NCI-H526 (cell line): ENCODE data around the gene ABCC4.

ENCODE experiments used
- DNase-seq, 2 experiments: peaks; one replicate each; lab custom pipeline; 2025; lab: John Stamatoyannopoulos, UW

The ABCC4 gene, protein sequence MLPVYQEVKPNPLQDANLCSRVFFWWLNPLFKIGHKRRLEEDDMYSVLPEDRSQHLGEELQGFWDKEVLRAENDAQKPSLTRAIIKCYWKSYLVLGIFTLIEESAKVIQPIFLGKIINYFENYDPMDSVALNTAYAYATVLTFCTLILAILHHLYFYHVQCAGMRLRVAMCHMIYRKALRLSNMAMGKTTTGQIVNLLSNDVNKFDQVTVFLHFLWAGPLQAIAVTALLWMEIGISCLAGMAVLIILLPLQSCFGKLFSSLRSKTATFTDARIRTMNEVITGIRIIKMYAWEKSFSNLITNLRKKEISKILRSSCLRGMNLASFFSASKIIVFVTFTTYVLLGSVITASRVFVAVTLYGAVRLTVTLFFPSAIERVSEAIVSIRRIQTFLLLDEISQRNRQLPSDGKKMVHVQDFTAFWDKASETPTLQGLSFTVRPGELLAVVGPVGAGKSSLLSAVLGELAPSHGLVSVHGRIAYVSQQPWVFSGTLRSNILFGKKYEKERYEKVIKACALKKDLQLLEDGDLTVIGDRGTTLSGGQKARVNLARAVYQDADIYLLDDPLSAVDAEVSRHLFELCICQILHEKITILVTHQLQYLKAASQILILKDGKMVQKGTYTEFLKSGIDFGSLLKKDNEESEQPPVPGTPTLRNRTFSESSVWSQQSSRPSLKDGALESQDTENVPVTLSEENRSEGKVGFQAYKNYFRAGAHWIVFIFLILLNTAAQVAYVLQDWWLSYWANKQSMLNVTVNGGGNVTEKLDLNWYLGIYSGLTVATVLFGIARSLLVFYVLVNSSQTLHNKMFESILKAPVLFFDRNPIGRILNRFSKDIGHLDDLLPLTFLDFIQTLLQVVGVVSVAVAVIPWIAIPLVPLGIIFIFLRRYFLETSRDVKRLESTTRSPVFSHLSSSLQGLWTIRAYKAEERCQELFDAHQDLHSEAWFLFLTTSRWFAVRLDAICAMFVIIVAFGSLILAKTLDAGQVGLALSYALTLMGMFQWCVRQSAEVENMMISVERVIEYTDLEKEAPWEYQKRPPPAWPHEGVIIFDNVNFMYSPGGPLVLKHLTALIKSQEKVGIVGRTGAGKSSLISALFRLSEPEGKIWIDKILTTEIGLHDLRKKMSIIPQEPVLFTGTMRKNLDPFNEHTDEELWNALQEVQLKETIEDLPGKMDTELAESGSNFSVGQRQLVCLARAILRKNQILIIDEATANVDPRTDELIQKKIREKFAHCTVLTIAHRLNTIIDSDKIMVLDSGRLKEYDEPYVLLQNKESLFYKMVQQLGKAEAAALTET (N-terminal part only)

DNA sequence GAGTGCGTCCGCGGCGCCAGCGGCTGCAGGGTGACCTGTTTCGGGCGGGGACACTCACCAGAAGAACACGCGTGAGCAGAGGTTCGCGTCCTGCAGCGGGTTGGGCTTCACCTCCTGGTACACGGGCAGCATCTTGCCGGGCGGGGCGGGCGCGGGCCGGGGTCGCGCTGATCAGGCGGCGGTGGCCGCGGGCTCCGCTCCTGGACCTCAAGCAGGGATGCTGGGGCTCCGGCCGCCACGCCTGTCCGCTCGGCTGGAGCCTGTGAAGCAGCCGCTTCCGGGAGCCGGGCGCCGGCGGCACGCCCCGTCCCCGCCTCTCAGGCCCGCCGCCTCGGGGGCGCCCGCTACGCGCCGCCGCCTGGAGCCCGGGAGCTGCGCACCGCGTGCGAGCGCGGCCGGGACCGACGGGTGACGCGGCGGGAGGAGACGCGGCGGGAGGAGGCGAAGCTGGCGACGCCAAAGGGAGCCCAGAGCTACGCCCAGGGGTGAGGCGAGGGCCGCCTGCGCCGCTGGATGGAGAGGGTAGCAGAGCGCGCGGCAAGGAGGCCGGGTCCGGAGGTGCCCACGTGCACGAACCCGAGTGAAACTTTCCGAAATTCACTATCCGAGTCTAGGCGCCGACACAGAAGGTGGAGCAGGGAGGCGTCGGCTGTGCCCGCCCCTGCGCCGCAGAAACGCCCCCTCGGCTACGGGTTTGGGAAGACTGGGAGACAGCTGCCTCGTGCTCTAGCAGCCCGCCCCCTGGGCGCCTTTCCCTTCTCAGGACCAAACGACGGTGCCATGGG is at the start of gene ABCC4:
Gene ABCC4 (minus strand): TSS at position 269 of the 785 bp plus-strand sequence. CDS start 137 bp downstream, at position 132.
- peak; percentile 82 to 92 for DNase-seq

GRCh38 chr13:95349267-95349666 is 48.0 kb upstream of the ABCC4 start:
- no peak for DNase-seq

DNA sequence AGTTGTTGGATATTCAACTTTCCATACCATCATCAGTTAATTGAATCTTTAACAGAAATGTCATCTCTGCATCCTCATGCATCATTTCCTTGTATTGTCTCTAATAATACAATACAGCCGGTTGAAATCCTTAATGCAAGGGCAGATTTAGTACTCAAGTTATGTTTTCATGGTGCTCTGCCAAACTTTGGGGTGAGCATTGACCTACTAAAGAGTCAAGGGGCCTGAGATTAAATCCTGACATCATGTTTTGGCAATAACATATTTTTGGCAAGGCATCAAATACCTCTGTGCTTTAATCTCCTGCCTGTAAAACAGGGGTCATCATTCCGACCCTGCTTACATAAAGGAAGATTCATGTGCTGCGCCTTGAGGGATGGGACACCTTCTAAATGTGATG is 42.7 kb upstream of the ABCC4 start:
- no peak for DNase-seq

- no peak for DNase-seq
These were observed 40.2 kb upstream of the ABCC4 start for GRCh38 chr13:95341441-95341840.

GRCh38 chr13:95338905-95339304 is 37.7 kb upstream of the ABCC4 start:
- DNase-seq = no peak

DNA sequence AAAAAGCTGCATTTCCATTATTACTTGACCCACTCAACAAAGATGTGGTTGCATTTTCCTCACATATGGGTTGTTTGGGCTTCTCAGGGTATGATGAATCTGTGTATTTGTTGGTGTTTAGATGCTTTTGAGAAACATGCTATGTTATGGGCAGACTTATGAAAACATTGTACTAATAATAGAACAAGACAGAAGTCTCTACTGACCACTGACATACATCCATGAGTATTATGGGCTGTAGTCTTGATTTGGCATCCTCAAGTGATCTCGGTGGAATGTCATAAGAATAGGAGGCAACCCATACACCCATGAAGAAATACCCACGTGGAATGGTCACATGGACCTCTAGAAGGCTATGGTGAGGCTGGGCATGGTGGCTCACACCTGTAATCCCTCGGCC is 36.3 kb upstream of the ABCC4 start:
- no peak for DNase-seq

DNA sequence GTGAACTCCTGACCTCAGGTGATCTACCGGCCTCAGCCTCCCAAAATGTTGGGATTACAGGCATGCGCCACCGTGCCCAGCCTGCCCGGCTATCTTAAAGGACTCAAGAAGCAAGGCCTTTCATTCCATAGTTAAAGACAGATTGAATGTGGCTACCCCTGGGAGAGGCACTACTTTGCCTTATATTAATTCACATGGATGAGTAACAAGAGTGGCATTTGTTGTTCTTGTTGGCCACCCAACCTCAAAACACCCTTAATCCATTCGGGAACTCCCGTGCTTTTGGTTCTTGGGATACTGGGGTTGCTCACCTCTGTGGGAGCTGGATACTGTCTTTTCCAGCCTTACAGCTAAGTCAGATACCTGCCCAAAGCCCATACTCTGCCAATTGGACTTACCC is 34.4 kb upstream of the ABCC4 start:
- DNase-seq = no peak

GRCh38 chr13:95328386-95328785 is 27.1 kb upstream of the ABCC4 start:
- no peak for DNase-seq

DNA sequence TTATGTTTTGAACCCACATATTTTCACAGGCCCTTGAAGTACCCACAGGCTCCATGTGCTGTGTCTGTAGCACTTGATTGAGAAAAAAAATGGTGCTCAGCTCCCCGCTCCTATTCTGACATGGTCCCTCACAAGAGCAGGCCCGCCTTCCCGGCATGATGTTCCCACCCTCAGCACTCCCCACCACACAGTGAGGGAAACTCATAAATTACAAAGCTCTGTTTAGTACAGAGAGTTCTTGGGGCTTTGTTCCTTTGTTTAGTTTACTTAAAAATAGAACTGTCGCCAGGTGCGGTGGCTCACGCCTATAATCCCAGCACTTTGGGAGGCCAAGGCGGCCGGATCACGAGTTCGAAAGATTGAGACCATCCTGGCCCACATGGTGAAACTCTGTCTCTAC is 25.9 kb upstream of the ABCC4 start:
- no peak for DNase-seq

- no peak for DNase-seq
These were observed 25.4 kb upstream of the ABCC4 start for GRCh38 chr13:95326695-95327094.

DNA sequence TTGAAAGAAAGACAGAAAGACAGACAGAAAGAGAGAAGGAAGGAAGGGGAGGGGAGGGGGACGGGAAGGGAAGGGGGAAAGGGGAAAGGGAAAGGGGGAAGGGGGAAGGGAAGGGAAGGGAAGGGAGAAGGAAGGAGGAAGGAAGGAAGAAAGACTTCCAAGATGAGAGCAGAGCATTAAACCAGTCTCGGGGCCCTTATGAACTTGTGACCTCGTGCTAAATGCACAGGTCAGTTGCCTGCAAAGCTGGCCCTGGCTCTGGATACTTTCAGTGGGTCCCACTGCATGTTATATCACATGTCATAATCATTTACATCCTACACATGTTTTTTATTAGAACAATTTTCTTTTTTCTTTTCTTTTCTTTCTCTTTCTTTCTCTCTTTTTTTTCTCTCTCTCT is 24.2 kb upstream of the ABCC4 start:
- no peak for DNase-seq

GRCh38 chr13:95323930-95324662 is 22.8 kb upstream of the ABCC4 start:
- no peak for DNase-seq

DNA sequence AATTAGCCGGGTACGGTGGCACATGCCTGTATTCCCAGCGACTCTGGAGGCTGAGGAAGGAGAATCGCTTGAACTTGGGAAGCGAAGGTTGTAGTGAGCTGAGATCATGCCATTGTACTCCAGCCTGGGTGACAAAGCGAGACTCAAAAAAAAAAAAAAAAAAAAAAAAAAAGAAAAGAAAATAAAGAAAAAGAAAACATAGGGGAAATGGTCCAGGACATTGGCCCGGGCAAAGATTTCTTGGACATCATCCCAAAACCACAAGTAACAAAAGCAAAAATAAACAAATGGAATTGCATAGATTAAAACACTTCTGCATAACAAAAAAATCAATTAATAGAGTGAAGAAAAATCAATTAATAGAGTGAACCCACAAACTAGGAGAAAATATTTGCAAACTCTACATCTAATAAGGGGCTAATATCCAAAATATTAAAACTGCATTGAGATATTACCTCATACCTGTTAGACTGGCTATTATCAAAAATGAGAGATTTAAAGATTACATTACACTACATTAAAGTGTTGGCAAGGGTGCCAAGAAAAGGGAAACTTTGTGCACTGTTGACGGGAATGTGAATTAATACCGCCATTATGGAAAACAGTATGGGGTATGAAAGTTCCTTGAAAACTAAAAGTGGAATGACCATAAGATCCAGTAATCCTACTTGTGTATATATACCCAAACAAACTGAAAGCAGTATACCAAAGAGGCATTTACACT is 18.5 kb upstream of the ABCC4 start:
- DNase-seq = no peak

GRCh38 chr13:95317039-95317989 is 16.1 kb upstream of the ABCC4 start:
- DNase-seq = no peak

- DNase-seq = no peak
These were observed 14.5 kb upstream of the ABCC4 start for GRCh38 chr13:95315752-95316151.

- no peak for DNase-seq
These were observed 6.3 kb upstream of the ABCC4 start for GRCh38 chr13:95307507-95307906.

DNA sequence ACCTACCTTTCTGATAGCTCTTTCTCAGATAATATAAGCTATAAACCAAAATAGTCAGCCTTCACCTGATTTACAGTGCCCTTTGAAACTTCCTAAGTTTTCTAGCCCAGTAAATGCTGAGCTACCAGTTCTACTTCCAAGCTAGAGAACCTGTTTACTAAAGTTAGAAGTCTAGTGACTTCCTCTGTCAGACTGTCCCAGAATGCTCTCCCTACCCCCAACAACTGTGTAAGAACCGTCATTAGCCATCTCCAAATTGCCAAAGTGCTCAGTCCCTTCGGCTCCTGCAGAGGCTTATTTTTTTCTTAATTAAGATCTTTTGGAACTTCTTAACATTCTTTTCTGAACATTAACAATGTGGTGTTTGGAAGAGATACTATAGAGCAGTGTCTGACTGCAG is 3.2 kb upstream of the ABCC4 start:
- DNase-seq = no peak

GRCh38 chr13:95301968-95302393 is 730 bp upstream of the ABCC4 start:
- DNase-seq = peak; percentile 62 to 79
